Kidney (tissue), 14 donors: ENCODE results near the gene WFS1. TPM values are rescaled to one million over a fixed set of nuclear protein-coding genes. Genes with fewer than 3 reads are reported as not detected.

ENCODE experiments used
- DNase-seq, 5 donors: peaks; one replicate each; pipeline ENCODE4 v3.0.0-alpha.2; 2013 to 2020
- FAIRE-seq: peaks from 2 replicates; lab custom pipeline; 2012; peaks lifted over from hg19 to GRCh38; lab: Jason Lieb, UNC
- H3K27ac ChIP-seq, 2 donors: one replicate each; pipeline ENCODE4 v1.7.0; 2013; ENCODE audit warnings: low read depth in 2 of 2, low read length in 2 of 2, inconsistent platforms in 1 of 2
- H3K27me3 ChIP-seq: one replicate; pipeline ENCODE4 v1.7.1; 2013; ENCODE audit warnings: low read length, inconsistent platforms; ENCODE audit not compliant: control insufficient read depth, insufficient read depth
- H3K36me3 ChIP-seq, 3 donors: one replicate each; pipeline versions ENCODE4 v1.7.0 to v1.7.1; 2013; ENCODE audit warnings: low read length in 3 of 3, control low read depth in 1 of 3, inconsistent platforms in 1 of 3; ENCODE audit not compliant: insufficient read depth in 3 of 3, control insufficient read depth in 2 of 3
- H3K4me1 ChIP-seq, 3 donors: one replicate each; pipeline versions ENCODE4 v1.7.0 to v1.7.1; 2013; ENCODE audit warnings: low read length in 3 of 3, inconsistent platforms in 1 of 3, low read depth in 1 of 3; ENCODE audit not compliant: control insufficient read depth in 2 of 3, insufficient read depth in 2 of 3
- H3K4me3 ChIP-seq, 3 donors: one replicate each; pipeline versions ENCODE4 v1.7.0 to v1.8.1; 2013; ENCODE audit warnings: low read length in 3 of 3, control low read depth in 1 of 3, inconsistent platforms in 1 of 3
- H3K9ac ChIP-seq, 3 donors: one replicate each; pipeline versions ENCODE4 v1.7.0 to v1.7.1; 2013; ENCODE audit warnings: low read length in 3 of 3, control low read depth in 1 of 3, inconsistent platforms in 1 of 3
- H3K9me3 ChIP-seq, 3 donors: one replicate each; pipeline versions ENCODE4 v1.7.0 to v1.7.1; 2013; ENCODE audit warnings: low read length in 3 of 3, control low read depth in 1 of 3, inconsistent platforms in 1 of 3; ENCODE audit not compliant: control insufficient read depth in 2 of 3, insufficient read depth in 1 of 3
- CTCF ChIP-seq: IDR thresholded peaks from 3 replicates; pipeline ENCODE4 v1.5.1; 2012; ENCODE audit warnings: mild to moderate bottlenecking, moderate library complexity, borderline replicate concordance; ENCODE audit not compliant: insufficient read depth; ENCODE audit errors: extremely low read depth
- intact Hi-C: fragments of 100-400 bp; cut with DNase I; formaldehyde crosslinking; loops from one replicate; pipeline ENCODE4 v1.11.1; 2022
- polyA plus RNA-seq: library from polyadenylated mRNA; stranded (reverse); fragments of 350-450 nt; fragmentation: Illumina TruSeq; extraction: RNeasy Lipid Tissue Mini Kit (QIAGEN cat#74804); gene quantifications from one replicate; pipeline ENCODE4 v1.2.3, GENCODE V29; 2014; ENCODE audit warnings: low read depth, low replicate concordance; ENCODE audit not compliant: insufficient read depth
- total RNA-seq: library from RNA; stranded (reverse); fragmentation: NEBNext Ultra II Directional; extraction: Animal tissue kit (Norgen Biotek cat#: 25700); gene quantifications from one replicate; pipeline ENCODE4 v1.2.1, GENCODE V29; 2021
- donor health status: control.
- donor health status: control.
- donor health status: control.
- donor health status: control.
- donor health status: control.
- donor health status: DM: yes; HTN: yes; CAD: no.
- donor health status: Normal renal cell carcinoma (clear cell type).

WFS1 gene
- total and polyA plus RNA-seq, 2 donors from 2014 or later, result 20.8 to 31.4 TPM

GRCh38 chr4:6259886-6260285, 9.8 kb upstream of the WFS1 start:
- Histone ChIP-seq H3K4me1 (no peaks in the 10 kb centered on the region), H3K27ac (no peak overlapping the region), H3K36me3 (no peaks in the 10 kb centered on the region), H3K9ac (no peak overlapping the region), H3K27me3 (no peaks in the 10 kb centered on the region), H3K4me3 (no peak overlapping the region), H3K9me3 (no peaks in the 10 kb centered on the region)
- no peak for TF ChIP-seq CTCF
- DNase-seq, result peak in 1 of 5 donors; percentile 30
- intact Hi-C loops, result no loop called here
- no peak for FAIRE-seq

- Histone ChIP-seq H3K9me3 (no peaks in the 10 kb centered on the region), H3K9ac (no peak overlapping the region), H3K27ac (no peak overlapping the region), H3K4me1 (no peaks in the 10 kb centered on the region), H3K27me3 (no peaks in the 10 kb centered on the region), H3K36me3 (no peaks in the 10 kb centered on the region), H3K4me3 (no peak overlapping the region)
- intact Hi-C loops, result no loop called here
- FAIRE-seq, result no peak
- DNase-seq, result no peak
- TF ChIP-seq CTCF, result no peak
Observed at GRCh38 chr4:6262176-6262575, 7.5 kb upstream of the WFS1 start.

GRCh38 chr4:6262847-6263487, 6.7 kb upstream of the WFS1 start:
- DNase-seq (peak in 1 of 5 donors; percentile 38), FAIRE-seq (no peak)
- Histone ChIP-seq H3K27ac (no peak overlapping the region), H3K9me3 (no peaks in the 10 kb centered on the region), H3K4me3 (no peak overlapping the region), H3K4me1 (no peaks in the 10 kb centered on the region), H3K27me3 (no peaks in the 10 kb centered on the region), H3K36me3 (no peaks in the 10 kb centered on the region), H3K9ac (no peak overlapping the region)
- intact Hi-C loops, result no loop called here
- no peak for TF ChIP-seq CTCF
